ENCODE results near the gene ST6GALNAC2.

GRCh38 chr17:76548378-76549214, 37.1 kb downstream of the ST6GALNAC2 start:
- TF ChIP-seq POLR2A (IDR thresholded peaks at IDR 0.05; ENCODE audit: low read depth, low read length) (no peak), POLR2AphosphoS5 (IDR thresholded peaks at IDR 0.05; ENCODE audit: low read depth, low read length) (no peak), TAF1 (IDR thresholded peaks at IDR 0.05; ENCODE audit: low read depth, low read length) (no peak)
